Measurements from ENCODE around the gene DNAJB11. TPM values are rescaled to one million over a fixed set of nuclear protein-coding genes. Genes with fewer than 3 reads are reported as not detected.

DNAJB11 gene
- total and polyA plus RNA-seq, 2 of the 4 experiments (the other 2 are of a cell fraction), result 27.4 to 48.6 TPM

DNA sequence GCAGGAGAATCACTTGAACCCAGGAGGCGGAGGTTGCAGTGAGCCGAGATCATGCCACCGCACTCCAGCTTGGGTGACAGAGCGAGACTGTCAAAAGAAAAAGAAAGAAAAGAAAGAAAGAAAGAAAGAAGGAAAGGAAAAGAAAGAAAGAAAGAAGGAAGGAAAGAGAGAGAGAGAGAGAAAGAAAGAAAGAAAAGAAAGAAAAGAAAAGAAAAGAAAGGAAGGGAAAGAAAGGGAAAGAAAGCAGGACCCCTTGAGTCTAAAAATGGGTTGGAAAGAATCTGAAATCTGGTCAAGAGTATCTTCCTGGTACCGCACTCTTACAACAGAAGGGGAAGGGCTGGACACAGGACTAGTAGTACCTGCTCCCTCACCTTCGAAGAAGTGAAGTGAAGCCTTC lies 45.9 kb upstream of the DNAJB11 start:
- in situ Hi-C loops (cut with MboI; ENCODE audit: low sequenced_read_pairs) (no loop called here), dilution Hi-C loops (cut with HindIII; ENCODE audit: low sequenced_read_pairs, unreplicated experiment) (no loop called here), intact Hi-C loops (cut with micrococcal nuclease) (no loop called here)
- Histone ChIP-seq H4K5ac (ENCODE audit: low read depth, low read length) (no peak overlapping the region), H3K27ac (ENCODE audit: insufficient read depth, low read length) (no peak overlapping the region), H3K27me3 (ENCODE audit: control insufficient read depth, insufficient read depth, low read length) (peaks cover 24% of the 10 kb centered on the region), H3K4me2 (ENCODE audit: low read depth, low read length) (no peak overlapping the region), H3K79me1 (ENCODE audit: low read depth in 1 of 2, low read length in 2 of 2) (no peaks in the 10 kb centered on the region), H3K36me3 (ENCODE audit: control insufficient read depth, insufficient read depth, low read length) (no peaks in the 10 kb centered on the region), H3K23ac (ENCODE audit: low read depth, low read length) (no peak overlapping the region), H2AK5ac (ENCODE audit: low read depth, low read length) (no peak overlapping the region), H4K8ac (ENCODE audit: low read depth in 2 of 2, low read length in 2 of 2) (no peak overlapping the region), H2BK5ac (ENCODE audit: low read depth, low read length, poor library complexity, severe bottlenecking) (no peak overlapping the region), H2AK9ac (replicated peaks; ENCODE audit: low read depth, low read length, poor library complexity) (no peak overlapping the region), H4K91ac (ENCODE audit: insufficient read depth, low read depth, low read length) (no peak overlapping the region), H3K9me3 (ENCODE audit: control insufficient read depth, insufficient read depth, low read length) (no peaks in the 10 kb centered on the region), H2BK20ac (ENCODE audit: low read depth, low read length) (no peak overlapping the region), H2BK120ac (ENCODE audit: low read depth, low read length) (no peak overlapping the region), H4K20me1 (ENCODE audit: insufficient read depth, low read length) (no peaks in the 10 kb centered on the region), H3K56ac (ENCODE audit: extremely low read depth, insufficient read depth, low read length) (no peak overlapping the region), H2BK15ac (ENCODE audit: low read depth, low read length) (no peak overlapping the region), H3K9me1 (ENCODE audit: insufficient read depth, low read length) (no peaks in the 10 kb centered on the region), H3K14ac (replicated peaks; ENCODE audit: low read depth, low read length) (no peak overlapping the region), H3K4me1 (ENCODE audit: control insufficient read depth, insufficient read depth, low read length) (no peaks in the 10 kb centered on the region), H3K4me3 (ENCODE audit: insufficient read depth, low read depth, low read length) (no peak overlapping the region), H2AFZ (replicated peaks; ENCODE audit: low read length, poor library complexity) (no peak overlapping the region), H3K18ac (ENCODE audit: low read depth, low read length) (no peak overlapping the region), H3K4ac (ENCODE audit: low read depth, low read length) (no peak overlapping the region), H3K9ac (ENCODE audit: low read depth, low read length) (no peak overlapping the region)
- DNase-seq (no peak), ATAC-seq (ENCODE audit: low read depth) (no peak)
- ChIA-PET POLR2A (ENCODE audit: unreplicated experiment) (no interaction called here), CTCF (no interaction called here)
- no CpG with 5 or more reads among the region's 6 CpGs for WGBS, 2 experiments (ENCODE audit: extremely low coverage in 2 of 2, insufficient read length in 1 of 2)
- BruUV-seq (replicated peaks), result no TSS peak
- TF ChIP-seq MAFK (IDR thresholded peaks at IDR 0.05; ENCODE audit: low read depth, low read length) (no peak), CEBPB (IDR thresholded peaks at IDR 0.05; ENCODE audit: low read depth, low read length) (no peak), MXI1 (IDR thresholded peaks at IDR 0.05; ENCODE audit: borderline replicate concordance, low read depth, low read length) (no peak), BHLHE40 (IDR thresholded peaks at IDR 0.05; ENCODE audit: low read depth, low read length) (no peak), RFX5 (IDR thresholded peaks at IDR 0.05; ENCODE audit: low read depth, low read length) (no peak), FOS (IDR thresholded peaks at IDR 0.05; ENCODE audit: low read depth, low read length) (no peak), CHD1 (IDR thresholded peaks at IDR 0.05; ENCODE audit: low read depth, low read length) (no peak), SMC3 (IDR thresholded peaks at IDR 0.05; ENCODE audit: low read depth, low read length) (no peak), RAD21 (IDR thresholded peaks at IDR 0.05; ENCODE audit: low read length) (no peak), NFE2L2 (IDR thresholded peaks at IDR 0.05; ENCODE audit: low read depth, low read length) (no peak), RCOR1 (IDR thresholded peaks at IDR 0.05; ENCODE audit: insufficient replicate concordance, low read length) (no peak), POLR2A (IDR thresholded peaks at IDR 0.05; ENCODE audit: low read depth, low read length) (no peak)
- TF ChIP-seq, protein P1, sequence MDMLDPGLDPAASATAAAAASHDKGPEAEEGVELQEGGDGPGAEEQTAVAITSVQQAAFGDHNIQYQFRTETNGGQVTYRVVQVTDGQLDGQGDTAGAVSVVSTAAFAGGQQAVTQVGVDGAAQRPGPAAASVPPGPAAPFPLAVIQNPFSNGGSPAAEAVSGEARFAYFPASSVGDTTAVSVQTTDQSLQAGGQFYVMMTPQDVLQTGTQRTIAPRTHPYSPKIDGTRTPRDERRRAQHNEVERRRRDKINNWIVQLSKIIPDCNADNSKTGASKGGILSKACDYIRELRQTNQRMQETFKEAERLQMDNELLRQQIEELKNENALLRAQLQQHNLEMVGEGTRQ (IDR thresholded peaks at IDR 0.05; ENCODE audit: low read depth, low read length), result no peak
- TF ChIP-seq, protein P2, sequence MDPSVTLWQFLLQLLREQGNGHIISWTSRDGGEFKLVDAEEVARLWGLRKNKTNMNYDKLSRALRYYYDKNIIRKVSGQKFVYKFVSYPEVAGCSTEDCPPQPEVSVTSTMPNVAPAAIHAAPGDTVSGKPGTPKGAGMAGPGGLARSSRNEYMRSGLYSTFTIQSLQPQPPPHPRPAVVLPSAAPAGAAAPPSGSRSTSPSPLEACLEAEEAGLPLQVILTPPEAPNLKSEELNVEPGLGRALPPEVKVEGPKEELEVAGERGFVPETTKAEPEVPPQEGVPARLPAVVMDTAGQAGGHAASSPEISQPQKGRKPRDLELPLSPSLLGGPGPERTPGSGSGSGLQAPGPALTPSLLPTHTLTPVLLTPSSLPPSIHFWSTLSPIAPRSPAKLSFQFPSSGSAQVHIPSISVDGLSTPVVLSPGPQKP (IDR thresholded peaks at IDR 0.05; ENCODE audit: borderline replicate concordance, low read depth, low read length), result no peak
- TF ChIP-seq, protein P3, sequence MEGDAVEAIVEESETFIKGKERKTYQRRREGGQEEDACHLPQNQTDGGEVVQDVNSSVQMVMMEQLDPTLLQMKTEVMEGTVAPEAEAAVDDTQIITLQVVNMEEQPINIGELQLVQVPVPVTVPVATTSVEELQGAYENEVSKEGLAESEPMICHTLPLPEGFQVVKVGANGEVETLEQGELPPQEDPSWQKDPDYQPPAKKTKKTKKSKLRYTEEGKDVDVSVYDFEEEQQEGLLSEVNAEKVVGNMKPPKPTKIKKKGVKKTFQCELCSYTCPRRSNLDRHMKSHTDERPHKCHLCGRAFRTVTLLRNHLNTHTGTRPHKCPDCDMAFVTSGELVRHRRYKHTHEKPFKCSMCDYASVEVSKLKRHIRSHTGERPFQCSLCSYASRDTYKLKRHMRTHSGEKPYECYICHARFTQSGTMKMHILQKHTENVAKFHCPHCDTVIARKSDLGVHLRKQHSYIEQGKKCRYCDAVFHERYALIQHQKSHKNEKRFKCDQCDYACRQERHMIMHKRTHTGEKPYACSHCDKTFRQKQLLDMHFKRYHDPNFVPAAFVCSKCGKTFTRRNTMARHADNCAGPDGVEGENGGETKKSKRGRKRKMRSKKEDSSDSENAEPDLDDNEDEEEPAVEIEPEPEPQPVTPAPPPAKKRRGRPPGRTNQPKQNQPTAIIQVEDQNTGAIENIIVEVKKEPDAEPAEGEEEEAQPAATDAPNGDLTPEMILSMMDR (conservative IDR thresholded peaks at IDR 0.05; ENCODE audit: low read depth, low read length), result no peak

Measured in IMR-90 (cell line).